ENCODE results near the gene DTNBP1. TPM values are rescaled to one million over a fixed set of nuclear protein-coding genes. Genes with fewer than 3 reads are reported as not detected.

Gene DTNBP1
- total RNA-seq, 1 donor from 2014 or later: 11.0 TPM

DNA sequence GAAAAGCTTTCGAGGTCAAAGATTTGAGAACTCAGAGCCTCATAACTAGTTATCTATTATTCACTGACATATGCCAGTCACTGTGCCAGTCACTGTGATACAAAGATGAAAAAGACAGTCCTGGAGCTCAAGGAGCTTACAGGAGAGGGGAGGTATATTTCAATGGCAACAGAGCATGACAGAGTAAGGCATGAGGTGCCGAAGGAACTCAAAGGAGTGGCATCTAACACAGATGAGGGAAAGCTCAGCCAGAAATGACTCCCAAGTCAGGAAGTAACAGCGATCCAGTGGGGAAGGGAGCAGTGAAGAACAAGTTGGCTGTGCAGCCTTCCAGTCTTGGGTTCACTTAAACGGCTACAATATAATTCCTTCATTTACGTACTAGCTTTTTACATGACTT, 46.6 kb downstream of the DTNBP1 start:
- TF ChIP-seq, protein P1, sequence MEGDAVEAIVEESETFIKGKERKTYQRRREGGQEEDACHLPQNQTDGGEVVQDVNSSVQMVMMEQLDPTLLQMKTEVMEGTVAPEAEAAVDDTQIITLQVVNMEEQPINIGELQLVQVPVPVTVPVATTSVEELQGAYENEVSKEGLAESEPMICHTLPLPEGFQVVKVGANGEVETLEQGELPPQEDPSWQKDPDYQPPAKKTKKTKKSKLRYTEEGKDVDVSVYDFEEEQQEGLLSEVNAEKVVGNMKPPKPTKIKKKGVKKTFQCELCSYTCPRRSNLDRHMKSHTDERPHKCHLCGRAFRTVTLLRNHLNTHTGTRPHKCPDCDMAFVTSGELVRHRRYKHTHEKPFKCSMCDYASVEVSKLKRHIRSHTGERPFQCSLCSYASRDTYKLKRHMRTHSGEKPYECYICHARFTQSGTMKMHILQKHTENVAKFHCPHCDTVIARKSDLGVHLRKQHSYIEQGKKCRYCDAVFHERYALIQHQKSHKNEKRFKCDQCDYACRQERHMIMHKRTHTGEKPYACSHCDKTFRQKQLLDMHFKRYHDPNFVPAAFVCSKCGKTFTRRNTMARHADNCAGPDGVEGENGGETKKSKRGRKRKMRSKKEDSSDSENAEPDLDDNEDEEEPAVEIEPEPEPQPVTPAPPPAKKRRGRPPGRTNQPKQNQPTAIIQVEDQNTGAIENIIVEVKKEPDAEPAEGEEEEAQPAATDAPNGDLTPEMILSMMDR (IDR thresholded peaks at IDR 0.05; ENCODE audit: insufficient read depth, low read length, poor library complexity, severe bottlenecking): no peak
- DNase-seq (ENCODE audit: low read depth): no peak
- Histone ChIP-seq H3K4me3 (ENCODE audit: low read depth, low read length) (no peak overlapping the region), H3K27me3 (ENCODE audit: control insufficient read depth, insufficient read depth, low read length) (no peaks in the 10 kb centered on the region), H3K36me3 (ENCODE audit: control insufficient read depth, insufficient read depth, low read length) (no peaks in the 10 kb centered on the region)

DNA sequence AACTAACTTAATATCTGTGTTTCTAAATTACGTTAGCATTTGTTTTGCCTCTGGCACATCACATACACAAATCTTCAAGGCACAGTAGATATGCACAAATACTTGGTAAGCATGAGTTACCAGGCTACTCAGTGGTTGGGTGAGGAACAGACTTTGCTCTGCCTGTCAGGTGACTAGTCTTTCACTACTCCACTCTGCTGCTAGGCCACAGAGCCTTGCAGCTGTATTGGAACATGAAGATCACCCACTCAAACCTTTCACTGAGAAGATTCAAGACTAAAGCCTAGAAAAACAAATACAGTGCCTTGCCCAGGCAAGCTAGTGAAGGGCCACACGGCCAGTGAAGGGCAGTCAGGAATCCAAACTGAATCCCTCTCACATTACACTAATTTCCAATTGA, 47.0 kb downstream of the DTNBP1 start:
- H3K36me3 ChIP-seq (ENCODE audit: control insufficient read depth, insufficient read depth, low read length): no peaks in the 10 kb centered on the region
- no peak for DNase-seq (ENCODE audit: low read depth)
- H3K27me3 ChIP-seq (ENCODE audit: control insufficient read depth, insufficient read depth, low read length): no peaks in the 10 kb centered on the region
- TF ChIP-seq, protein P1 (IDR thresholded peaks at IDR 0.05; ENCODE audit: insufficient read depth, low read length, poor library complexity, severe bottlenecking): no peak
- H3K4me3 ChIP-seq (ENCODE audit: low read depth, low read length): no peak overlapping the region

DNA sequence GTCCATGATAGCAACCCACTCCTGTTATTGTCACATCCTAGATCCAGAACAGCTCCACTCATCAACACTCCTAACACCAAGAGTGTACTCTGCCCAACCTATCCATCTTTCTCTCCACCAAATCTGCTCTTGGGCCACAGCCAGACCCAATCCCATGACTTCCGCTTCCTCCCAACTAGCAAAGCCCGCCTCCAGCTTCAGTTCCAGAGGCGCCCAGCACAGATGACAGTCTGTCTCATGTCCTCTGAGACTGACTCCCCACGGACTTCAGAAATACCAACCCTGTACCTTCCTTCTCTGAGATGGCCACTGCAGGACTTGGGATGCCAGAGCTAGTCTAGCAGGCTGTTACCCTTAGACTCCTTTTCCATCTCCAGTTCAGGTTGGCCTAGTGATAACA, 48.6 kb downstream of the DTNBP1 start:
- TF ChIP-seq, protein P1 (IDR thresholded peaks at IDR 0.05; ENCODE audit: insufficient read depth, low read length, poor library complexity, severe bottlenecking): no peak
- no peak for DNase-seq (ENCODE audit: low read depth)
- H3K36me3 ChIP-seq (ENCODE audit: control insufficient read depth, insufficient read depth, low read length): no peaks in the 10 kb centered on the region
- H3K27me3 ChIP-seq (ENCODE audit: control insufficient read depth, insufficient read depth, low read length): no peaks in the 10 kb centered on the region
- H3K4me3 ChIP-seq (ENCODE audit: low read depth, low read length): no peak overlapping the region

DNA sequence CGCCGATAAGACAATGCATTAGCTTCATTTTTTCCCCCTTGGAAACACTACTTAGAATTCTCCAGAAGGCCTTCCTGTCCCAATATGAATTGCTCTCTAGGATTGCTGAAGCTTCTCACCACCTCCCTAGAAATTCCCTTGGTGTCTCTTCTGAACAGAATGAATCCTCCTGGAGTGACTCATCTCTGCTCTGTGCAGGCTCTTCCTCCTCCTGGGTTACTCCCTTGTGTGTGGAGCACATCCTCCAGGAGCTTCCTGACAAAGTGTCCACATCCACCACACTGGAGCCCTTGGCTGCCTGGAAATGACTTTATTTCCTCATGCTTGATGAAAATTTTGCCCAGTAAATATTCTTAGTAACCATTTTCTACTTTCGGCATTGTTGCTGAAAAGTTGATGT, 54.4 kb downstream of the DTNBP1 start:
- no peaks in the 10 kb centered on the region for H3K27me3 ChIP-seq (ENCODE audit: control insufficient read depth, insufficient read depth, low read length)
- H3K36me3 ChIP-seq (ENCODE audit: control insufficient read depth, insufficient read depth, low read length): no peaks in the 10 kb centered on the region
- DNase-seq (ENCODE audit: low read depth): peak; percentile 66
- TF ChIP-seq, protein P1 (IDR thresholded peaks at IDR 0.05; ENCODE audit: insufficient read depth, low read length, poor library complexity, severe bottlenecking): no peak
- H3K4me3 ChIP-seq (ENCODE audit: low read depth, low read length): no peak overlapping the region

DNA sequence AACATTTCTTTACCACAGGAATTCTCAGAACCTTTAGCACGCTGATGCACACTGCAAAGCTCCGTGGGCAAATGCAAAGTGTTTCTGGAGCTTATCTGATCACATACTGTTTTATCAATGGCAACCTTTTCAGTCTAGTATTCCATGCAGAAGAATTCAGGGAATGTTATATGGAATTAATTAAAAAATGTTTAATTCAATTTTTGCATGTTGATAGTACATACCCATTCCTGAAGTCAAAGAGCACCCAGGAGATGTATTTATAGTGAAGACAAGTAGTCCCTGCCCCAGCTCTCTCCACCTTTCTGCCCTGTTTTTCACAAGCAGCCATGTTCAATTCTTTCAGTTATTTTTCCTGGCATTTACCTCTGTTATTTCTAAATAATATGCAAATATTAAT, 55.2 kb downstream of the DTNBP1 start:
- DNase-seq (ENCODE audit: low read depth): no peak
- no peaks in the 10 kb centered on the region for H3K36me3 ChIP-seq (ENCODE audit: control insufficient read depth, insufficient read depth, low read length)
- no peak overlapping the region for H3K4me3 ChIP-seq (ENCODE audit: low read depth, low read length)
- TF ChIP-seq, protein P1 (IDR thresholded peaks at IDR 0.05; ENCODE audit: insufficient read depth, low read length, poor library complexity, severe bottlenecking): no peak
- H3K27me3 ChIP-seq (ENCODE audit: control insufficient read depth, insufficient read depth, low read length): no peaks in the 10 kb centered on the region

DNA sequence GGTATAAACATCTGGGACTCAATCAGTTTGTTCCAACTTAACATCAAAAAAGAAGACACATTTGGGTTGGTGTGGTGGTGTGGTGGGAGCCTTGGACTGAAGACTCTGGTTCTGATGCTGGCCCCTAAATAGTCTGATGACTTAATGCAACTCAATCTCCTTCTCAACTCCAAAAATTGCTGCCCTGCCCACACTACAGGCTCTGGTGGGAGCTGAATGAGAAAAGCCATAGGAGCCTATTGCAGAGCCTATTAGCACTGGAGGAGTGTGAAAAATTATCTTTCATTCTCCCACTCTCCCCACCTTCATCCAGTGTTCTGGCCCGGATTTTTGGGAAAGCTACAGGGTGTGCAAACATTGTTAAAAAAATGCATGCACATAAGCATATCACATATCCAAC, 56.5 kb downstream of the DTNBP1 start:
- Histone ChIP-seq H3K4me3 (ENCODE audit: low read depth, low read length) (no peak overlapping the region), H3K36me3 (ENCODE audit: control insufficient read depth, insufficient read depth, low read length) (no peaks in the 10 kb centered on the region), H3K27me3 (ENCODE audit: control insufficient read depth, insufficient read depth, low read length) (no peaks in the 10 kb centered on the region)
- DNase-seq (ENCODE audit: low read depth): no peak
- TF ChIP-seq, protein P1 (IDR thresholded peaks at IDR 0.05; ENCODE audit: insufficient read depth, low read length, poor library complexity, severe bottlenecking): no peak

Measured in kidney epithelial cell (primary cell).